ENCODE data around the gene LSM11.

LSM11 gene

DNA sequence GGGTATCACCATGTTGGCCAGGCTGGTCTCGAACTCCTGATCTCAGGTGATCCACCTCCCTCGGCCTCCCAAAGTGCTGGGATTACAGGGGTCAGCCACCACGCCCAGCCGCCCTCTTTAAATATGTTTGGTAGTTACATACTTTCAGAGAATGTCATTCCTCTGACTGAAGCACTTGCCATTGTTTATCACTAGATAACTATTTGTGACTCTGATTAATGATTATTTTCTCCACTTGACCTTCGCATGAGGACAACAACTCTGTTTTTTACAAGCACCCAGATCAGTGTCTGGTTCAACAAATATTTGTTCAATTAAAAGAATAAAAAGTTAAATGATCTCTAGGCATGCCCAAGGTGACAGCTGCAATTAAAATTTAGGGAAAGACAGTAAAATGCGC is 59.2 kb downstream of the LSM11 start:
- no peak overlapping the region for H3K4me3 ChIP-seq (replicated peaks; ENCODE audit: low read depth, low read length)
- no peak for DNase-seq (ENCODE audit: low read depth)
- TF ChIP-seq, protein P1, sequence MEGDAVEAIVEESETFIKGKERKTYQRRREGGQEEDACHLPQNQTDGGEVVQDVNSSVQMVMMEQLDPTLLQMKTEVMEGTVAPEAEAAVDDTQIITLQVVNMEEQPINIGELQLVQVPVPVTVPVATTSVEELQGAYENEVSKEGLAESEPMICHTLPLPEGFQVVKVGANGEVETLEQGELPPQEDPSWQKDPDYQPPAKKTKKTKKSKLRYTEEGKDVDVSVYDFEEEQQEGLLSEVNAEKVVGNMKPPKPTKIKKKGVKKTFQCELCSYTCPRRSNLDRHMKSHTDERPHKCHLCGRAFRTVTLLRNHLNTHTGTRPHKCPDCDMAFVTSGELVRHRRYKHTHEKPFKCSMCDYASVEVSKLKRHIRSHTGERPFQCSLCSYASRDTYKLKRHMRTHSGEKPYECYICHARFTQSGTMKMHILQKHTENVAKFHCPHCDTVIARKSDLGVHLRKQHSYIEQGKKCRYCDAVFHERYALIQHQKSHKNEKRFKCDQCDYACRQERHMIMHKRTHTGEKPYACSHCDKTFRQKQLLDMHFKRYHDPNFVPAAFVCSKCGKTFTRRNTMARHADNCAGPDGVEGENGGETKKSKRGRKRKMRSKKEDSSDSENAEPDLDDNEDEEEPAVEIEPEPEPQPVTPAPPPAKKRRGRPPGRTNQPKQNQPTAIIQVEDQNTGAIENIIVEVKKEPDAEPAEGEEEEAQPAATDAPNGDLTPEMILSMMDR (IDR thresholded peaks at IDR 0.05; ENCODE audit: low read length, missing control alignments), result no peak

DNA sequence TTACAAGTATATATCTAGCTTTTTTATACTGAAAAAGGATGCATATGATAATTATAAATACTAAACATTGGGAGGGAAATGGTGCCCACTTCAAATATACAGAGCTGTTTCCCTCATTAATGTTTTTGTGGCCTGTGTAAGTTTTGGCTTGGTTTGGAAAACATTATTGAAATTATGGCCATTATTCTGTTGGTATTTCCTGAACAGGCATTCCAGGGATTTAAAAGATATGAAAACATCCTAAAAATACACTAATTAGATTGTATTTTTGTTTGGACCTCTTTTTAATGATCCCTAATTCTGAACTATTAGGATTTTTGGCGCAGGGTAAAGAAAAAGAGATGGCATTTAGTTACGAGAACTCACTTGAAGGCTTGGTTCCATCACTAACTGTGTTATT is 64.5 kb downstream of the LSM11 start:
- TF ChIP-seq, protein P1 (IDR thresholded peaks at IDR 0.05; ENCODE audit: low read length, missing control alignments), result no peak
- H3K4me3 ChIP-seq (replicated peaks; ENCODE audit: low read depth, low read length), result no peak overlapping the region
- no peak for DNase-seq (ENCODE audit: low read depth)

Data from fibroblast of pulmonary artery (primary cell).